K562 (cell line): Measurements from ENCODE around the gene ADIPOR1. TPM values are rescaled to one million over a fixed set of nuclear protein-coding genes. Genes with fewer than 3 reads are reported as not detected.

Source experiments
- ARID1B ChIP-seq: fragments of 450-650 bp; IDR thresholded peaks from 2 replicates; pipeline ENCODE4 v1.6.1; 2016; ENCODE audit warnings: antibody characterized with exemption, mild to moderate bottlenecking, inconsistent platforms
- DDX20 ChIP-seq: fragments of 450-650 bp; IDR thresholded peaks from 2 replicates; pipeline ENCODE4 v1.6.1; 2016; ENCODE audit warnings: missing genetic modification characterization, low read depth, mild to moderate bottlenecking, missing compliant biosample characterization, moderate library complexity
- E2F6 ChIP-seq, 2 experiments: IDR thresholded peaks; 2 replicates each; pipeline ENCODE4 v1.6.1; 2011; ENCODE audit warnings: borderline replicate concordance in 1 of 2, control low read depth in 1 of 2, low read depth in 1 of 2, low read length in 1 of 2, mild to moderate bottlenecking in 1 of 2, mixed read lengths in 1 of 2, moderate library complexity in 1 of 2; ENCODE audit not compliant: insufficient read depth in 1 of 2, insufficient read length in 1 of 2, poor library complexity in 1 of 2, severe bottlenecking in 1 of 2; ENCODE audit errors: extremely low read depth in 1 of 2
- ELK1 ChIP-seq: sonication (generic); formaldehyde crosslinking; IDR thresholded peaks from 2 replicates; pipeline ENCODE4 v1.8.1; 2022; ENCODE audit warnings: missing genetic modification reagents
- HDAC3 ChIP-seq: fragments of 450-650 bp; IDR thresholded peaks from 2 replicates; pipeline ENCODE4 v1.6.1; 2018; ENCODE audit warnings: borderline replicate concordance, mild to moderate bottlenecking, moderate library complexity; ENCODE audit not compliant: partially characterized antibody
- HMGXB4 ChIP-seq: sonication (generic); formaldehyde crosslinking; IDR thresholded peaks from 2 replicates; pipeline ENCODE4 v1.8.1; 2023; ENCODE audit warnings: mild to moderate bottlenecking, missing genetic modification reagents
- HNRNPLL ChIP-seq: fragments of 200-400 bp; formaldehyde crosslinking; IDR thresholded peaks from 2 replicates; pipeline ENCODE4 v1.6.1; 2017; ENCODE audit warnings: low read length, low read depth, mild to moderate bottlenecking; ENCODE audit not compliant: poor library complexity, severe bottlenecking
- KAT8 ChIP-seq: fragments of 450-650 bp; IDR thresholded peaks from 2 replicates; pipeline ENCODE4 v1.6.1; 2016; ENCODE audit warnings: low read depth, mild to moderate bottlenecking
- KHSRP ChIP-seq: fragments of 450-650 bp; IDR thresholded peaks from 2 replicates; pipeline ENCODE4 v1.6.1; 2017
- MYBL2 ChIP-seq, 2 experiments: fragments of 450-650 bp in 1 of 2; sonication (generic) in 1 of 2; formaldehyde crosslinking in 1 of 2; IDR thresholded peaks; 2 replicates each; pipeline versions ENCODE4 v1.6.1 to v1.8.1; 2017 to 2022; ENCODE audit warnings: borderline replicate concordance in 1 of 2, inconsistent platforms in 1 of 2, low read depth in 1 of 2, mild to moderate bottlenecking in 1 of 2, missing genetic modification reagents in 1 of 2, moderate library complexity in 1 of 2
- PPARD ChIP-seq: fragments of 250-450 bp; sonication (Bioruptor Pico); IDR thresholded peaks from 2 replicates; pipeline ENCODE4 v1.8.0; 2022; ENCODE audit warnings: inconsistent platforms, mild to moderate bottlenecking, moderate library complexity
- PTTG1 ChIP-seq: fragments of 450-650 bp; IDR thresholded peaks from 2 replicates; pipeline ENCODE4 v1.6.1; 2016; ENCODE audit warnings: low read depth, mild to moderate bottlenecking, missing genetic modification characterization, missing compliant biosample characterization
- SAP30 ChIP-seq: fragments of 200-600 bp; sonication (generic); IDR thresholded peaks from 2 replicates; pipeline ENCODE4 v1.6.1; 2012; ENCODE audit warnings: borderline replicate concordance, low read depth, mild to moderate bottlenecking, moderate library complexity, low read length, control low read depth, inconsistent platforms; ENCODE audit not compliant: insufficient read depth, poor library complexity, severe bottlenecking
- SIX5 ChIP-seq, 2 experiments: IDR thresholded peaks; 2 replicates each; pipeline ENCODE4 v1.6.1; 2011; ENCODE audit warnings: low read length in 2 of 2, borderline replicate concordance in 1 of 2, low read depth in 1 of 2, mild to moderate bottlenecking in 1 of 2, moderate library complexity in 1 of 2; ENCODE audit not compliant: insufficient read depth in 1 of 2
- SRSF3 ChIP-seq: fragments of 200-400 bp; formaldehyde crosslinking; IDR thresholded peaks from 2 replicates; pipeline ENCODE4 v1.6.1; 2016; ENCODE audit warnings: mild to moderate bottlenecking, low read length, moderate library complexity; ENCODE audit not compliant: insufficient read depth
- TBL1XR1 ChIP-seq, 2 experiments: IDR thresholded peaks; 2 replicates each; pipeline ENCODE4 v1.6.1; 2012; ENCODE audit warnings: improper control_type of control experiment in 2 of 2, low read length in 2 of 2, mild to moderate bottlenecking in 1 of 2
- U2AF2 ChIP-seq: fragments of 200-400 bp; formaldehyde crosslinking; optimal IDR thresholded peaks from 2 replicates; pipeline ENCODE3; 2017; ENCODE audit warnings: low read depth, mild to moderate bottlenecking, low read length
- ZBTB43 ChIP-seq: sonication (generic); formaldehyde crosslinking; IDR thresholded peaks from 2 replicates; pipeline ENCODE4 v1.8.0; 2023; ENCODE audit warnings: mild to moderate bottlenecking, missing genetic modification reagents
- ZNF12 ChIP-seq: sonication (generic); formaldehyde crosslinking; IDR thresholded peaks from 2 replicates; pipeline ENCODE4 v1.4.0; 2020; ENCODE audit warnings: mild to moderate bottlenecking, missing genetic modification reagents
- polyA plus RNA-seq, 8 experiments: library from polyadenylated mRNA; depleted of rRNA in 4 of 8; stranded (reverse) in 5 of 8; unstranded in 3 of 8; fragments of >200 nt; fragmentation: Nextera tagmentation in 2 of 8; fragmentation: Illumina TruSeq in 1 of 8; extraction: Ambion mirVana in 2 of 8; extraction: Trizol in 1 of 8; gene quantifications; 2 replicates each; pipeline versions ENCODE4 v1.2.1 to v1.2.3, GENCODE V29; 2011 to 2014; ENCODE audit warnings: inconsistent platforms in 1 of 8, missing spikeins in 1 of 8
- total RNA-seq, 7 experiments: library from RNA; depleted of rRNA in 6 of 7; stranded (reverse); fragments of >200 nt in 6 of 7; fragmentation: Illumina TruSeq in 2 of 7; extraction: Trizol in 2 of 7; gene quantifications; 2 replicates each; pipeline versions ENCODE4 v1.2.1 to v1.2.3, GENCODE V29; 2011 to 2021; ENCODE audit warnings: low replicate concordance in 1 of 7

ADIPOR1 gene
- total and polyA plus RNA-seq, 9 of the 15 experiments (the other 6 are each of a cell fraction or from before 2014, with no cell fraction given) = 29.0 to 217 (median 100) TPM

GRCh38 chr1:202926581-202927491, 31.3 kb downstream of the ADIPOR1 start, which contains the start of gene KLHL12 (continued):
- TF ChIP-seq ZBTB43 (CRISPR knock-in tag) (no peak), E2F6 (IDR thresholded peaks at IDR 0.05; ENCODE audit: borderline replicate concordance in 1 of 2, extremely low read depth in 1 of 2, insufficient read depth in 1 of 2, insufficient read length in 1 of 2, low read depth in 1 of 2, low read length in 1 of 2, poor library complexity in 1 of 2, severe bottlenecking in 1 of 2) (peak; percentile 53 to 91), ZNF12 (CRISPR knock-in tag) (peak; percentile 31; the same call in 1 of the 2 replicates), MYBL2 (IDR thresholded peaks at IDR 0.05; ENCODE audit: low read depth) (no peak), MYBL2 (CRISPR knock-in tag; IDR thresholded peaks at IDR 0.05; ENCODE audit: borderline replicate concordance) (no peak), TBL1XR1 (IDR thresholded peaks at IDR 0.05; ENCODE audit: low read length in 2 of 2) (peak in 1 of 2 experiments; percentile 44; a peak in 3 of 4 replicates), PPARD (CRISPR knock-in tag) (no peak), SAP30 (peak; percentile 96), DDX20 (no peak), HMGXB4 (CRISPR knock-in tag) (0 out of 2 replicates have a peak, but pooled peaks have one; percentile 93), SIX5 (IDR thresholded peaks at IDR 0.05; ENCODE audit: borderline replicate concordance in 1 of 2, insufficient read depth in 1 of 2, low read depth in 1 of 2, low read length in 2 of 2) (peak in 1 of 2 experiments; percentile 28; a peak in 3 of 4 replicates), ARID1B (peak; percentile 51), HNRNPLL (peak; percentile 35), U2AF2 (no peak), SRSF3 (no peak), PTTG1 (no peak), KHSRP (peak; percentile 60; the same call in 1 of the 2 replicates), KAT8 (no peak), ELK1 (CRISPR knock-in tag) (no peak), HDAC3 (no peak)
